ENCODE data around the gene MGRN1.
A peak's percentile ranks its signal among the peaks of the same experiment; 100 is the strongest.
"Not testable (repeated sequence)": the region's sequence is repeated elsewhere in the genome, so short reads cannot be mapped to it uniquely, and the experiment has no call there.

The MGRN1 gene

GRCh38 chr16:4733211-4733742 lies 108.7 kb downstream of the MGRN1 start:
- no peak for TF ChIP-seq CTCF (conservative IDR thresholded peaks at IDR 0.05; ENCODE audit: low read depth)
- H3K27ac ChIP-seq, result peak overlapping the region; percentile 82
- ChIA-PET POLR2A (ENCODE audit: low non-redundant PET) (interaction anchor here (1.0 kb wide), 1 partner anchor 18 kb away, joined by 6 read pairs; no protein-coding TSS in a partner anchor), CTCF (interaction anchor here (0.7 kb wide), 1 partner anchor 224 kb away, joined by 3 read pairs; no protein-coding TSS in a partner anchor)
- no peak for DNase-seq (ENCODE audit: low spot score)

GRCh38 chr16:4733747-4734062 lies 109.1 kb downstream of the MGRN1 start:
- ChIA-PET POLR2A (ENCODE audit: low non-redundant PET) (interaction anchor here (0.6 to 1.3 kb wide), 3 partner anchors 18 to 1910 kb away, joined by 3 to 8 read pairs (median 6); partner anchors contain the start of gene NUDT16L1), CTCF (interaction anchor here (0.7 kb wide), 1 partner anchor 223 kb away, joined by 3 read pairs; no protein-coding TSS in a partner anchor)
- H3K27ac ChIP-seq, result peak overlapping the region; percentile 82
- DNase-seq (ENCODE audit: low spot score), result peak; percentile 37
- no peak for TF ChIP-seq CTCF (conservative IDR thresholded peaks at IDR 0.05; ENCODE audit: low read depth)

GRCh38 chr16:4734063-4734729 lies 109.6 kb downstream of the MGRN1 start, which contains the start of the genes ANKS3 and DNAAF8:
TSS of gene ANKS3 (minus strand) at chr16:4734271. CDS start at chr16:4730149, 4,122 bp downstream.
TSS of gene DNAAF8 (plus strand) at chr16:4734537. CDS start at chr16:4736515, 1,978 bp downstream.
- DNase-seq (ENCODE audit: low spot score), result peak; percentile 97
- no peak for TF ChIP-seq CTCF (conservative IDR thresholded peaks at IDR 0.05; ENCODE audit: low read depth)
- CTCF ChIA-PET, result interaction anchor here (0.7 kb wide), 1 partner anchor 223 kb away, joined by 3 read pairs; no protein-coding TSS in a partner anchor
- POLR2A ChIA-PET (ENCODE audit: low non-redundant PET), result interaction anchor here (0.6 to 1.3 kb wide), 3 partner anchors 10 to 1910 kb away, joined by 3 to 8 read pairs (median 3); partner anchors contain the start of gene NUDT16L1
- peak within 1 kb of the TSS; percentile 82 for H3K27ac ChIP-seq

- POLR2A ChIA-PET (ENCODE audit: low non-redundant PET), result interaction anchor here (1.3 kb wide), 1 partner anchor 41 kb away, joined by 8 read pairs; the partner anchor contains the start of gene NUDT16L1
- CTCF ChIA-PET, result interaction anchor here (0.6 kb wide), 1 partner anchor 75 kb away, joined by 4 read pairs; no protein-coding TSS in a partner anchor
- peak; percentile 83 for DNase-seq (ENCODE audit: low spot score)
- TF ChIP-seq CTCF (conservative IDR thresholded peaks at IDR 0.05; ENCODE audit: low read depth), result no peak
- H3K27ac ChIP-seq, result peak overlapping the region; percentile 82
Measured at GRCh38 chr16:4734730-4735535, 110.3 kb downstream of the MGRN1 start.

- ChIA-PET POLR2A (ENCODE audit: low non-redundant PET) (no interaction called here), CTCF (no interaction called here)
- no peak overlapping the region for H3K27ac ChIP-seq
- no peak for DNase-seq (ENCODE audit: low spot score)
- no peak for TF ChIP-seq CTCF (conservative IDR thresholded peaks at IDR 0.05; ENCODE audit: low read depth)
Measured at GRCh38 chr16:4736546-4736945, 111.9 kb downstream of the MGRN1 start.

- no peak for DNase-seq (ENCODE audit: low spot score)
- no peak for TF ChIP-seq CTCF (conservative IDR thresholded peaks at IDR 0.05; ENCODE audit: low read depth)
- ChIA-PET CTCF (no interaction called here), POLR2A (ENCODE audit: low non-redundant PET) (no interaction called here)
- H3K27ac ChIP-seq, result no peak overlapping the region
Measured at GRCh38 chr16:4737545-4737944, 112.9 kb downstream of the MGRN1 start.

- CTCF ChIA-PET; DNase-seq (ENCODE audit: low spot score); H3K27ac ChIP-seq; POLR2A ChIA-PET (ENCODE audit: low non-redundant PET): not testable (repeated sequence)
Measured at GRCh38 chr16:4738370-4738769, 113.7 kb downstream of the MGRN1 start.
